Psoas muscle (tissue), 8 donors: ENCODE data around the gene RAB8A. TPM values are rescaled to one million over a fixed set of nuclear protein-coding genes. Genes with fewer than 3 reads are reported as not detected.

Source experiments
- ATAC-seq, 4 donors: fragments of 200-7000 bp; cut with Tn5 transposase; one replicate each; pipeline ENCODE4 v1.9.1; 2020; ENCODE audit warnings: moderate library complexity in 3 of 4, mild to moderate bottlenecking in 2 of 4
- DNase-seq, 2 donors: peaks; one replicate each; pipeline ENCODE4 v3.0.0-alpha.2; 2020
- H3K27ac ChIP-seq: fragments of 200-600 bp; one replicate; pipeline ENCODE4 v1.8.0; 2022
- H3K27me3 ChIP-seq, 3 donors: fragments of 200-600 bp in 1 of 3; one replicate each; pipeline versions ENCODE4 v1.6.1 to v1.8.0; 2013 to 2022; ENCODE audit warnings: low read length in 2 of 3, mild to moderate bottlenecking in 2 of 3, moderate library complexity in 1 of 3; ENCODE audit not compliant: insufficient read depth in 3 of 3
- H3K36me3 ChIP-seq, 2 donors: fragments of 200-600 bp in 1 of 2; one replicate each; pipeline versions ENCODE4 v1.6.1 to v1.8.0; 2013 to 2022; ENCODE audit warnings: low read depth in 1 of 2, mild to moderate bottlenecking in 1 of 2, moderate library complexity in 1 of 2; ENCODE audit not compliant: insufficient read depth in 1 of 2
- H3K4me1 ChIP-seq: fragments of 200-600 bp; one replicate; pipeline ENCODE4 v1.8.0; 2022
- H3K4me3 ChIP-seq: fragments of 200-600 bp; one replicate; pipeline ENCODE4 v1.8.0; 2022; ENCODE audit warnings: mild to moderate bottlenecking
- H3K9me3 ChIP-seq: fragments of 200-600 bp; one replicate; pipeline ENCODE4 v1.8.0; 2022
- WGBS, 3 donors: extraction: QIAGEN DNeasy Blood & Tissue Kit; methylation state at CpG; one replicate each; pipeline versions ENCODE4 v1.1.6 to v1.1.7; 2013; 5-methylcytosine and 5-hydroxymethylcytosine counted together
- intact Hi-C, 2 donors: fragments of 100-400 bp; cut with DNase I; formaldehyde crosslinking; loops; one replicate each; pipeline versions ENCODE4 v1.11.0 to v1.14.2; 2022
- polyA plus RNA-seq, 3 donors: library from polyadenylated mRNA; stranded (reverse); fragments of 200-250 nt; gene quantifications; one replicate each; pipeline ENCODE4 v1.2.3, GENCODE V29; 2013
- total RNA-seq, 4 donors: library from RNA; stranded (reverse); fragmentation: NEBNext Ultra II Directional in 2 of 4; extraction: Animal tissue kit (Norgen Biotek cat#: 25700) in 2 of 4; gene quantifications; one replicate each; pipeline versions ENCODE4 v1.2.1 to v1.2.4, GENCODE V29; 2021 to 2023
- TF ChIP-seq, protein P1 (sequence below): fragments of 200-600 bp; IDR thresholded peaks from one replicate; pipeline ENCODE4 v1.8.0; 2022; ENCODE audit warnings: antibody characterized with exemption
- donor health status: healthy with polysubstance abuse.
- donor health status: DM: no; HTN: no; CAD: no; lungs with moderate emphysema.
- donor health status: Bipolar disorder and iron deficiency.
- donor health status: healthy.
- donor health status: DM: yes; HTN: yes; CAD: no.
- donor health status: DM: no; HTN: no; CAD: no.
- donor health status: DM: no; HTN: no; CAD: no.
- donor health status: DM: yes; HTN: yes; CAD: no.

The RAB8A gene
- total and polyA plus RNA-seq, 7 donors: 7.1 to 13.0 (median 8.4) TPM

GRCh38 chr19:16074488-16075365 is 37.0 kb upstream of the RAB8A start:
- Histone ChIP-seq H3K27me3 (peaks cover 0 to 40% (median 9%) of the 10 kb centered on the region in 3 donors), H3K36me3 (no peaks in the 10 kb centered on the region), H3K9me3 (no peaks in the 10 kb centered on the region), H3K4me1 (no peaks in the 10 kb centered on the region), H3K27ac (peak overlapping the region; percentile 79), H3K4me3 (no peak overlapping the region)
- TF ChIP-seq, protein P1, sequence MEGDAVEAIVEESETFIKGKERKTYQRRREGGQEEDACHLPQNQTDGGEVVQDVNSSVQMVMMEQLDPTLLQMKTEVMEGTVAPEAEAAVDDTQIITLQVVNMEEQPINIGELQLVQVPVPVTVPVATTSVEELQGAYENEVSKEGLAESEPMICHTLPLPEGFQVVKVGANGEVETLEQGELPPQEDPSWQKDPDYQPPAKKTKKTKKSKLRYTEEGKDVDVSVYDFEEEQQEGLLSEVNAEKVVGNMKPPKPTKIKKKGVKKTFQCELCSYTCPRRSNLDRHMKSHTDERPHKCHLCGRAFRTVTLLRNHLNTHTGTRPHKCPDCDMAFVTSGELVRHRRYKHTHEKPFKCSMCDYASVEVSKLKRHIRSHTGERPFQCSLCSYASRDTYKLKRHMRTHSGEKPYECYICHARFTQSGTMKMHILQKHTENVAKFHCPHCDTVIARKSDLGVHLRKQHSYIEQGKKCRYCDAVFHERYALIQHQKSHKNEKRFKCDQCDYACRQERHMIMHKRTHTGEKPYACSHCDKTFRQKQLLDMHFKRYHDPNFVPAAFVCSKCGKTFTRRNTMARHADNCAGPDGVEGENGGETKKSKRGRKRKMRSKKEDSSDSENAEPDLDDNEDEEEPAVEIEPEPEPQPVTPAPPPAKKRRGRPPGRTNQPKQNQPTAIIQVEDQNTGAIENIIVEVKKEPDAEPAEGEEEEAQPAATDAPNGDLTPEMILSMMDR: no peak
- 84 to 93% (median 91%) methylated on average over 10 of the region's 10 CpGs for WGBS, 3 donors
- no peak for ATAC-seq
- DNase-seq: no peak
- intact Hi-C loops: no loop called here

DNA sequence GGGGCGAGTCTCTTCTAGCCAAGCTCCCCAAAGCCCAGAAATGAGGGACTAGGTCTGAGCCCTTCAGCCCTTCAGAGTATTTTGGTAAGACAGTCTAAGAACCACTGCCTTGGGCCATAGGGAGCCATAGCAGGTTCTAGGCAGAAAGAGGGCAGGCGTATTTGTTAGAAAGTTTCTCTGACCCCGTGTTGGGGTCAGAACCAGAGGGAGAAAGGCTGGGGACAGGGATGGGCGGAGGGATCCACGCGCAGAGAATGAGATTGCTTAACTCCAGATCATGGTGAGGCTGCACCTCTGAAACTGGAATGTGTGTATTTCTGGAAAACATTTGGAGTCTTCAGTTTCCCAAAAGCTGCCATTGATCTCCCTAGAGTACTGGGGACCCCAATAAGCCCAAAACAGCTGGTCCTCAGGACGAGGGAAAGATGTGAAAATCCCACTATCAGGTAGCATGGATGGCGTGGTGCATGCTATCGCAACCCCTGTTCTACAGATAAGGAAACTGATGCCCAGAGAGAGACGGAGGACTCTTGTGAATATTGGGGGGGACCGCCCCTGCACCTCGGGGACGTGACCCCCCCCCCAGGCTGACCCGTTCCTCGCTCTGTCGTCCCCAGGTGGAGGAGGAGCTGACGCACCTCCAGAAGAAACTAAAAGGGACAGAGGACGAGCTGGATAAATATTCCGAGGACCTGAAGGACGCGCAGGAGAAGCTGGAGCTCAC is 36.1 kb upstream of the RAB8A start:
- intact Hi-C loops: no loop called here
- WGBS, 3 donors: 27 to 34% (median 30%) methylated on average over 18 to 21 of the region's 21 CpGs
- H3K4me3 ChIP-seq: peak overlapping the region; percentile 67
- ATAC-seq (no peak), DNase-seq (no peak)
- peak overlapping the region; percentile 79 for H3K27ac ChIP-seq
- no peaks in the 10 kb centered on the region for H3K4me1 ChIP-seq
- H3K36me3 ChIP-seq: no peaks in the 10 kb centered on the region
- peaks cover 0 to 45% (median 9%) of the 10 kb centered on the region in 3 donors for H3K27me3 ChIP-seq
- TF ChIP-seq, protein P1: no peak
- no peaks in the 10 kb centered on the region for H3K9me3 ChIP-seq

- ATAC-seq: peak; percentile 70 to 77 (median 72)
- intact Hi-C loops: no loop called here
These were observed 35.3 kb upstream of the RAB8A start, which contains the start of gene TPM4 for GRCh38 chr19:16076154-16076957. Gene TPM4, plus strand, starts transcription at chr19:16076495. Its CDS starts 71 bp downstream, at chr19:16076566.

More at GRCh38 chr19:16076154-16076957, 35.3 kb upstream of the RAB8A start, which contains the start of gene TPM4:
- Histone ChIP-seq H3K9me3 (no peaks in the 10 kb centered on the region), H3K36me3 (peaks cover 0 to under 1% of the 10 kb centered on the region in 2 donors), H3K27ac (peak within 1 kb of the TSS; percentile 79), H3K4me3 (peak within 1 kb of the TSS; percentile 67), H3K27me3 (peaks cover 0 to 45% (median 9%) of the 10 kb centered on the region in 3 donors), H3K4me1 (no peaks in the 10 kb centered on the region)
- DNase-seq: peak; percentile 88 to 92
- WGBS, 3 donors: 0% methylated on average over 35 to 101 of the region's 101 CpGs
- TF ChIP-seq, protein P1: no peak
